NOMO-1 treated with DMSO at 0.1 percent for 48 hours (cell line): ENCODE measurements around the gene NCAPG2.

ENCODE experiments used
- DNase-seq: peaks from one replicate; lab custom pipeline; 2025; ENCODE audit not compliant: unreplicated experiment; lab: John Stamatoyannopoulos, UW

Gene NCAPG2

DNA sequence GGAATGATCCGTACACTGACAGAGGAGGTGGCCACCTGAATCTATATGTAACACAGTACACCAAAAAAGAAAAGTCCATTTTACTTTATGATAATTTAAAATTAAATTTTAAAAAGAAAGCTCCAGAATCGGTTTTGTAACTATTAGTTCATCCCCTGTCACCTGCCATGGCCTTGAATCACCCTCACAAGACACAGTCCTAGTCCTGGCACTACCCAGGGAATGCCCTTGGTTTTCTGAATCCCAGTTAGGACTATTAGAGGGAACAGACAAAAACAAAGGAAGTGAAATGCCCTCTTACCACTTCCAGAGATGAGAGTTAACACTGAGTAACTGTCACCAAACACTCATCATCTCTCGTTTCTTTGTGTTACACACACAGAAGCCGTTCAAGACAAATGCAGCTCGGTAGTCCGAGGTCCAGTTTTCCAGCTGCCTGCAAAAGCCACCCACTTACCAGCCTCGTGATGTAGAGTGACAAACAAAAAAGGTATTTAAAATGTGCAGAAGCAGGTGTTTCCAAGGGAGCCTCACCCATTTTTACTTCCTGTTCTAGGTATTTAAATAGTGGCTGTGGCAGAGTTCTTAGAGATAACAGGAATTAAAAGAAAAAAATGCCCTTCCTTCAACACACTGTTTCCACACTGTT is 123.0 kb downstream of the NCAPG2 start:
- DNase-seq, result peak; percentile 0
